Mesendoderm (in vitro differentiated cells): ENCODE data around the gene SEPTIN1.

Source experiments
- DNase-seq: peaks from one replicate; pipeline ENCODE4 v3.0.0; 2013
- H2AK5ac ChIP-seq: 2 replicates; pipeline ENCODE4 v1.6.1; 2013; ENCODE audit warnings: low read length, inconsistent platforms
- H2BK120ac ChIP-seq: 2 replicates; pipeline ENCODE4 v1.6.1; 2013; ENCODE audit warnings: low read depth, mild to moderate bottlenecking, low read length, moderate library complexity, mixed read lengths
- H2BK15ac ChIP-seq: replicated peaks from 2 replicates; pipeline ENCODE4 v1.6.1; 2013; ENCODE audit warnings: low read depth, mild to moderate bottlenecking, moderate library complexity
- H2BK5ac ChIP-seq: 2 replicates; pipeline ENCODE4 v1.6.1; 2013; ENCODE audit warnings: low read length, inconsistent platforms
- H3K18ac ChIP-seq: 2 replicates; pipeline ENCODE4 v1.6.1; 2013; ENCODE audit warnings: mild to moderate bottlenecking, low read length, mixed read lengths
- H3K23ac ChIP-seq: one replicate; pipeline ENCODE4 v1.6.1; 2013; ENCODE audit warnings: low read length
- H3K27ac ChIP-seq: 2 replicates; pipeline ENCODE4 v1.5.1; 2013; ENCODE audit warnings: low read depth, mild to moderate bottlenecking, inconsistent platforms, low read length, moderate library complexity
- H3K27me3 ChIP-seq: 2 replicates; pipeline ENCODE4 v1.6.1; 2013; ENCODE audit warnings: low read length, control low read depth, mild to moderate bottlenecking, inconsistent platforms; ENCODE audit not compliant: insufficient read depth, poor library complexity
- H3K36me3 ChIP-seq: 2 replicates; pipeline ENCODE4 v1.6.1; 2013; ENCODE audit warnings: low read length, inconsistent platforms; ENCODE audit not compliant: control insufficient read depth, insufficient read depth
- H3K4ac ChIP-seq: one replicate; pipeline ENCODE4 v1.6.1; 2013; ENCODE audit warnings: low read depth, mild to moderate bottlenecking, low read length, moderate library complexity
- H3K4me1 ChIP-seq: 2 replicates; pipeline ENCODE4 v1.6.1; 2013; ENCODE audit warnings: low read depth, low read length, inconsistent platforms; ENCODE audit not compliant: control insufficient read depth
- H3K4me2 ChIP-seq: 2 replicates; pipeline ENCODE4 v1.6.1; 2013; ENCODE audit warnings: low read length
- H3K4me3 ChIP-seq: 2 replicates; pipeline ENCODE4 v1.5.1; 2013; ENCODE audit warnings: mild to moderate bottlenecking, low read length
- H3K56ac ChIP-seq: one replicate; pipeline ENCODE4 v1.6.1; 2013; ENCODE audit warnings: low read length
- H3K79me1 ChIP-seq: 2 replicates; pipeline ENCODE4 v1.6.1; 2013; ENCODE audit warnings: low read length, inconsistent platforms
- H3K79me2 ChIP-seq: 2 replicates; pipeline ENCODE4 v1.6.1; 2013; ENCODE audit warnings: mild to moderate bottlenecking, low read length; ENCODE audit not compliant: control insufficient read depth, insufficient read depth
- H3K9ac ChIP-seq: 2 replicates; pipeline ENCODE4 v1.6.1; 2013; ENCODE audit warnings: low read length, inconsistent platforms
- H4K5ac ChIP-seq: one replicate; pipeline ENCODE4 v1.6.1; 2013; ENCODE audit warnings: low read length
- H4K8ac ChIP-seq: one replicate; pipeline ENCODE4 v1.6.1; 2013; ENCODE audit warnings: low read depth, mild to moderate bottlenecking, control low read depth, low read length, moderate library complexity
- WGBS: extraction: QIAGEN DNeasy Blood & Tissue Kit; methylation state at CpG from one replicate; pipeline ENCODE4 v1.1.7; 2013; ENCODE audit warnings: low lambda C conversion rate, missing lambda C conversion rate; ENCODE audit not compliant: insufficient coverage; ENCODE audit errors: extremely low coverage; 5-methylcytosine and 5-hydroxymethylcytosine counted together

The SEPTIN1 gene

GRCh38 chr16:30366511-30366910 is 15.8 kb downstream of the SEPTIN1 start:
- Histone ChIP-seq H3K4me1 (peaks cover 19% of the 10 kb centered on the region), H2BK15ac (no peak overlapping the region), H3K18ac (no peak overlapping the region), H3K56ac (no peak overlapping the region), H2BK5ac (no peak overlapping the region), H3K36me3 (peaks cover 4% of the 10 kb centered on the region), H3K4me2 (no peak overlapping the region), H3K27ac (no peak overlapping the region), H3K79me2 (peaks cover 30% of the 10 kb centered on the region), H4K5ac (no peak overlapping the region), H2BK120ac (no peak overlapping the region), H3K23ac (no peak overlapping the region), H2AK5ac (no peak overlapping the region), H3K9ac (no peak overlapping the region), H3K4me3 (no peak overlapping the region), H3K79me1 (peaks cover 30% of the 10 kb centered on the region), H3K27me3 (no peaks in the 10 kb centered on the region), H4K8ac (no peak overlapping the region), H3K4ac (no peak overlapping the region)
- no CpG with 5 or more reads among the region's 4 CpGs for WGBS
- DNase-seq = no peak

- Histone ChIP-seq H4K5ac (no peak overlapping the region), H4K8ac (no peak overlapping the region), H2BK120ac (no peak overlapping the region), H3K4me3 (no peak overlapping the region), H3K27ac (no peak overlapping the region), H3K18ac (no peak overlapping the region), H3K4me1 (peaks cover 17% of the 10 kb centered on the region), H3K4me2 (no peak overlapping the region), H2AK5ac (no peak overlapping the region), H2BK5ac (no peak overlapping the region), H3K36me3 (peaks cover 4% of the 10 kb centered on the region), H3K79me2 (peaks cover 30% of the 10 kb centered on the region), H3K9ac (no peak overlapping the region), H3K56ac (no peak overlapping the region), H3K4ac (no peak overlapping the region), H3K27me3 (no peaks in the 10 kb centered on the region), H3K23ac (no peak overlapping the region), H3K79me1 (peaks cover 32% of the 10 kb centered on the region), H2BK15ac (no peak overlapping the region)
- no peak for DNase-seq
- no CpG with 5 or more reads among the region's 10 CpGs for WGBS
Observed at GRCh38 chr16:30365200-30365599, 17.2 kb downstream of the SEPTIN1 start.

- H2AK5ac ChIP-seq = no peak overlapping the region
- H3K4me1 ChIP-seq = peaks cover under 1% of the 10 kb centered on the region
- H3K4ac ChIP-seq = no peak overlapping the region
- peaks cover 9% of the 10 kb centered on the region for H3K79me1 ChIP-seq
- no peak overlapping the region for H3K56ac ChIP-seq
- H3K4me2 ChIP-seq = no peak overlapping the region
- no peak overlapping the region for H3K18ac ChIP-seq
- H3K79me2 ChIP-seq = peaks cover 2% of the 10 kb centered on the region
- H2BK120ac ChIP-seq = no peak overlapping the region
- H4K8ac ChIP-seq = no peak overlapping the region
- no peak overlapping the region for H3K27ac ChIP-seq
- no peak overlapping the region for H3K9ac ChIP-seq
- H2BK5ac ChIP-seq = no peak overlapping the region
- WGBS = no CpG with 5 or more reads among the region's 7 CpGs
- H4K5ac ChIP-seq = no peak overlapping the region
- no peaks in the 10 kb centered on the region for H3K27me3 ChIP-seq
- no peak overlapping the region for H2BK15ac ChIP-seq
- no peak overlapping the region for H3K23ac ChIP-seq
- H3K4me3 ChIP-seq = no peak overlapping the region
- H3K36me3 ChIP-seq = peaks cover 9% of the 10 kb centered on the region
- no peak for DNase-seq
Observed at GRCh38 chr16:30361180-30361579, 21.2 kb downstream of the SEPTIN1 start.

- Histone ChIP-seq H3K18ac (no peak overlapping the region), H3K79me1 (peaks cover 5% of the 10 kb centered on the region), H4K5ac (no peak overlapping the region), H3K79me2 (peaks cover 2% of the 10 kb centered on the region), H3K27ac (no peak overlapping the region), H3K4me3 (no peak overlapping the region), H3K23ac (no peak overlapping the region), H3K27me3 (no peaks in the 10 kb centered on the region), H3K4ac (no peak overlapping the region), H4K8ac (no peak overlapping the region), H2BK120ac (no peak overlapping the region), H2BK15ac (no peak overlapping the region), H3K4me1 (peaks cover 2% of the 10 kb centered on the region), H3K56ac (no peak overlapping the region), H3K36me3 (peaks cover 7% of the 10 kb centered on the region), H3K4me2 (no peak overlapping the region), H3K9ac (no peak overlapping the region), H2BK5ac (no peak overlapping the region), H2AK5ac (no peak overlapping the region)
- DNase-seq = no peak
- WGBS = no CpG with 5 or more reads among the region's 6 CpGs
Observed at GRCh38 chr16:30359871-30360170, 22.5 kb downstream of the SEPTIN1 start.

GRCh38 chr16:30358990-30359870 is 23.1 kb downstream of the SEPTIN1 start:
- H4K5ac ChIP-seq = no peak overlapping the region
- WGBS = no CpG with 5 or more reads among the region's 28 CpGs
- no peak overlapping the region for H2BK5ac ChIP-seq
- no peak overlapping the region for H4K8ac ChIP-seq
- H3K56ac ChIP-seq = no peak overlapping the region
- H3K23ac ChIP-seq = no peak overlapping the region
- H3K36me3 ChIP-seq = peaks cover 7% of the 10 kb centered on the region
- H3K9ac ChIP-seq = no peak overlapping the region
- no peak overlapping the region for H3K18ac ChIP-seq
- peaks cover 8% of the 10 kb centered on the region for H3K79me2 ChIP-seq
- H2BK15ac ChIP-seq = no peak overlapping the region
- no peak overlapping the region for H3K4me2 ChIP-seq
- no peak overlapping the region for H3K4me3 ChIP-seq
- no peak overlapping the region for H3K4ac ChIP-seq
- no peak for DNase-seq
- H2BK120ac ChIP-seq = no peak overlapping the region
- no peak overlapping the region for H3K27ac ChIP-seq
- H3K27me3 ChIP-seq = no peaks in the 10 kb centered on the region
- peaks cover 8% of the 10 kb centered on the region for H3K79me1 ChIP-seq
- no peak overlapping the region for H2AK5ac ChIP-seq
- peaks cover 2% of the 10 kb centered on the region for H3K4me1 ChIP-seq

- Histone ChIP-seq H3K23ac (no peak overlapping the region), H3K27me3 (no peaks in the 10 kb centered on the region), H3K36me3 (peaks cover 7% of the 10 kb centered on the region), H3K56ac (no peak overlapping the region), H3K27ac (no peak overlapping the region), H4K8ac (no peak overlapping the region), H2AK5ac (no peak overlapping the region), H2BK15ac (no peak overlapping the region), H3K4ac (no peak overlapping the region), H3K79me2 (peaks cover 14% of the 10 kb centered on the region), H3K4me2 (no peak overlapping the region), H2BK5ac (no peak overlapping the region), H3K9ac (no peak overlapping the region), H4K5ac (no peak overlapping the region), H3K79me1 (peaks cover 14% of the 10 kb centered on the region), H2BK120ac (no peak overlapping the region), H3K4me1 (peaks cover 2% of the 10 kb centered on the region), H3K18ac (no peak overlapping the region), H3K4me3 (no peak overlapping the region)
- no peak for DNase-seq
- WGBS = no CpG with 5 or more reads among the region's 9 CpGs
Observed at GRCh38 chr16:30358577-30358936, 23.8 kb downstream of the SEPTIN1 start.
